ENCODE measurements around the gene HSPA1A.
A peak's percentile ranks its signal among the peaks of the same experiment; 100 is the strongest.
"Not testable (repeated sequence)": the region's sequence is repeated elsewhere in the genome, so short reads cannot be mapped to it uniquely, and the experiment has no call there.

Gene HSPA1A

DNA sequence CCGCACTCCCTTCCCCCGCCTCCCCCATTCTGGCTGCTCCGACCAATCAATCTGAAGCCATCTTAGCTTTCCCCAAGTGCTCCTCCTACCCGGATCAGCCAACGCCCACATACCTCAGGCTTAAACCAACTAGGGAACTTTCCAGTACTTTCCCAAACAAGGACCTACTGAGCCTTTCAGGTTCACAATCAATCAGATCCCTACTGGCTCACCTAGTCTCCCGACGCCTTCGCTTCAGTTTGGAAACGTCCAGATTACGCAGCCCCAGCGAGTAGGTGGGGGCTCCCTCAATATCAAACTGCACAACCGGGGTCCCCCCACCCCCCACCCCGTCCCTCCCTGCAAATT, 692 bp upstream of the HSPA1A start:
- TF ChIP-seq, protein P1, sequence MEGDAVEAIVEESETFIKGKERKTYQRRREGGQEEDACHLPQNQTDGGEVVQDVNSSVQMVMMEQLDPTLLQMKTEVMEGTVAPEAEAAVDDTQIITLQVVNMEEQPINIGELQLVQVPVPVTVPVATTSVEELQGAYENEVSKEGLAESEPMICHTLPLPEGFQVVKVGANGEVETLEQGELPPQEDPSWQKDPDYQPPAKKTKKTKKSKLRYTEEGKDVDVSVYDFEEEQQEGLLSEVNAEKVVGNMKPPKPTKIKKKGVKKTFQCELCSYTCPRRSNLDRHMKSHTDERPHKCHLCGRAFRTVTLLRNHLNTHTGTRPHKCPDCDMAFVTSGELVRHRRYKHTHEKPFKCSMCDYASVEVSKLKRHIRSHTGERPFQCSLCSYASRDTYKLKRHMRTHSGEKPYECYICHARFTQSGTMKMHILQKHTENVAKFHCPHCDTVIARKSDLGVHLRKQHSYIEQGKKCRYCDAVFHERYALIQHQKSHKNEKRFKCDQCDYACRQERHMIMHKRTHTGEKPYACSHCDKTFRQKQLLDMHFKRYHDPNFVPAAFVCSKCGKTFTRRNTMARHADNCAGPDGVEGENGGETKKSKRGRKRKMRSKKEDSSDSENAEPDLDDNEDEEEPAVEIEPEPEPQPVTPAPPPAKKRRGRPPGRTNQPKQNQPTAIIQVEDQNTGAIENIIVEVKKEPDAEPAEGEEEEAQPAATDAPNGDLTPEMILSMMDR (IDR thresholded peaks at IDR 0.05; ENCODE audit: control insufficient read depth, insufficient read depth, low read depth, low read length, missing control alignments), result no peak
- DNase-seq (ENCODE audit: low read depth), result peak; percentile 93

DNA sequence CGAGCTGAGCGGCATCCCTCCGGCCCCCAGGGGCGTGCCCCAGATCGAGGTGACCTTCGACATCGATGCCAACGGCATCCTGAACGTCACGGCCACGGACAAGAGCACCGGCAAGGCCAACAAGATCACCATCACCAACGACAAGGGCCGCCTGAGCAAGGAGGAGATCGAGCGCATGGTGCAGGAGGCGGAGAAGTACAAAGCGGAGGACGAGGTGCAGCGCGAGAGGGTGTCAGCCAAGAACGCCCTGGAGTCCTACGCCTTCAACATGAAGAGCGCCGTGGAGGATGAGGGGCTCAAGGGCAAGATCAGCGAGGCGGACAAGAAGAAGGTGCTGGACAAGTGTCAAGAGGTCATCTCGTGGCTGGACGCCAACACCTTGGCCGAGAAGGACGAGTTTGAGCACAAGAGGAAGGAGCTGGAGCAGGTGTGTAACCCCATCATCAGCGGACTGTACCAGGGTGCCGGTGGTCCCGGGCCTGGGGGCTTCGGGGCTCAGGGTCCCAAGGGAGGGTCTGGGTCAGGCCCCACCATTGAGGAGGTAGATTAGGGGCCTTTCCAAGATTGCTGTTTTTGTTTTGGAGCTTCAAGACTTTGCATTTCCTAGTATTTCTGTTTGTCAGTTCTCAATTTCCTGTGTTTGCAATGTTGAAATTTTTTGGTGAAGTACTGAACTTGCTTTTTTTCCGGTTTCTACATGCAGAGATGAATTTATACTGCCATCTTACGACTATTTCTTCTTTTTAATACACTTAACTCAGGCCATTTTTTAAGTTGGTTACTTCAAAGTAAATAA, 2.0 kb downstream of the HSPA1A start:
- DNase-seq (ENCODE audit: low read depth), result not testable (repeated sequence)
- H3K4me3 ChIP-seq (ENCODE audit: control insufficient read depth, low read depth, low read length), result peak overlapping the region; percentile 44

More for the DNA sequence above, 692 bp upstream of the HSPA1A start:
- H3K4me3 ChIP-seq (ENCODE audit: control insufficient read depth, low read depth, low read length), result peak overlapping the region; percentile 71

DNA sequence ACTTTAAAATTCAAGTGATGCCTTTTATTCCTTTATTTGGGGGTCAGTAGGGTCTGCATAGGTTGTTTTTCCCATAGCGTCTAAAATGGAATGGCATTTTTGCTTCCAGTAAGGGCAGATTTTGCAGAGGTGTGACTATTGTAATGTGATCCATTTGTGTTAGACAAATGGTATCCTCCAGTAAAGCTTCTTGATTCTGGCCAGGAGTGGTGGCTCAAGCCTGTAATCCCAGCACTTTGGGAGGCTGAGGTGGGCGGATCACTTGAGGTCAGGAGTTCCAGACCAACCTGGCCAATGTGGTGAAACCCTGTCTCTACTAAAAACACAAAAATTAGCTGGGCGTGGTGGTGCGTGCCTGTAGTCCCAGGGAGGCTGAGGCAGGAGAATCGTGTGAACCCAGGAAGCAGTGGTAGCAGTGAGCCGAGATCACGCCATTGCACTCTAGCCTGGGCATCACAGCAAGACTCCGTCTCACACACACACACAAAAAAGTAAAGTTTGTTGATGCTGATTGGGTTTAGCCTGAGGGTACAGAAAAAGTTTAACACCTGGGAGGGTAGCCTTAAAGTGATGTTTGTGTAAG, 2.7 kb downstream of the HSPA1A start:
- not testable (repeated sequence) for DNase-seq (ENCODE audit: low read depth)

DNA sequence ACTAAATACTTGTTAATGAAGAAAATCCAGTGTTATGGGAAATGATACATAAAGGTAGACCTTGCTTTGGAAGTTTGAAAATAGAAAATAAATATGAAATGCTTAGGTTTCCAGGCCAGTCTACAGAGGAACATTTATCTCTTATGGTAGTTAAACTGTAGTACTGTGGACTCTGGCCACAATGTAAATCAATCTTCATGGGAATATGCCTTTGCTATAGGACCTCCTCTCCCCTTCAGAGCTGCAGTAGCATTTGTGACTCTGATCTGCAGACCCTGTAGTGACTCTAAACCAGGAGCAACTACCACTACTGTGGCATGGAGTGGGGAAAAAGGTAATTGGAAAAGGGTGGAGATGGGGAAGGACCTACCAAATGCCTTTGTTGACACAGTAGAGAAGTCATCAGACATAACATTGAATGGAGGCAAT, 4.5 kb downstream of the HSPA1A start:
- no peak overlapping the region for H3K4me3 ChIP-seq (ENCODE audit: control insufficient read depth, low read depth, low read length)
- TF ChIP-seq, protein P1 (IDR thresholded peaks at IDR 0.05; ENCODE audit: control insufficient read depth, insufficient read depth, low read depth, low read length, missing control alignments), result no peak
- no peak for DNase-seq (ENCODE audit: low read depth)

More for the DNA sequence above, 2.7 kb downstream of the HSPA1A start:
- H3K4me3 ChIP-seq (ENCODE audit: control insufficient read depth, low read depth, low read length), result peak overlapping the region; percentile 44

DNA sequence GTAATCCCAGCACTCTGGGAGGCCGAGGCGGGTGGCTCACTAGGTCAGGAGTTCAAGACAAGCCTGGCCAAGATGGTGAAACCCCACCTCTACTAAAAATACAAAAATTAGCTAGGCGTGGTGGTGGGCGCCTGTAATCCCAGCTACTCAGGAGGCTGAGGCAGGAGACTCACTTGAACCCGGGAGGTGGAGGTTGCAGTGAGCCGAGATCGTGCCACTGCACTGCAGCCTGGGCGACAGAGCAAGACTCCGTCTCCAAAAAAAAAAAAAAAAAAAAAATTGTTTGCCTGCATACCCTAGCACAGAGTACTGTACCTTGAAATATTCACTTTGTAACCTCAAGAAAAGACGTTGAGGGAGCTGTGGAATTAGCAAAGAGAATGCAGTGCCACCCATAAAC, 5.1 kb downstream of the HSPA1A start:
- not testable (repeated sequence) for DNase-seq (ENCODE audit: low read depth); H3K4me3 ChIP-seq (ENCODE audit: control insufficient read depth, low read depth, low read length)

DNA sequence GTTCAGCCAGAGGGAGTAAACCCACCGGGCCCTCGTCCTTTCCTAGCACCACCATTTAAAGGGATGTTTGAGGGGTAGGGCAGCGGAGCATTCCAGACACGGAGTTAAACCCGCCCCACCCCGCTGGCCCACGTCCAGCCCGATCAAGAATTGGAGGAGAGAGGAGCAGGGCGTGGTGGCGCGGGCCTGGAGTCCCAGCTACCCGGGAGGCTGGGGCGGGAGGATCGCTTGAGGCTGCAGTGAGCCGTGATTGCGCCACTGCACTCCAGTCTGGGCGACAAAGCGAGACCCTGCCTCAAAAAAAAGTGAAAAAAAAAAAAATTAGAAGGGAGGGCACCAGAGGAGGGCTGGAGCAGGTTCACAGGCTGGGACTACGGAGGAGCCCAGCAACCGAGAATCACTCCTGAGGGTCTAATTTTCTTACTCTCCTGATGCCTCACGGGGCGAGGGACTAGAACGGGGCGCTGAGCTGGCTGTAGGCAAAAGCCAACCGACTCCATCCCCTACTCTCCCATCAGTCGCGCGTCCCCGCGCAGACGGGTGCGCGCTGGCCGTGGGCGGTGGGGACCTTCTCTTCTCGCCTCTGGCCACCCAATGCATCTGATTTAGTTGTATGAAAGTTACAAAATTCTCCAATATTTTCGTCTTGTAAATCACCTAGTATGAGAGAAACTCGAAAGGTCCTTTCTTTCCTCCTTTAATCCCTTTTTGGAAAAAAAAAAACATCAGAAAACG, 6.1 kb downstream of the HSPA1A start:
- H3K4me3 ChIP-seq (ENCODE audit: control insufficient read depth, low read depth, low read length), result peak overlapping the region; percentile 42
- no peak for DNase-seq (ENCODE audit: low read depth)
- TF ChIP-seq, protein P1 (IDR thresholded peaks at IDR 0.05; ENCODE audit: control insufficient read depth, insufficient read depth, low read depth, low read length, missing control alignments), result no peak

DNA sequence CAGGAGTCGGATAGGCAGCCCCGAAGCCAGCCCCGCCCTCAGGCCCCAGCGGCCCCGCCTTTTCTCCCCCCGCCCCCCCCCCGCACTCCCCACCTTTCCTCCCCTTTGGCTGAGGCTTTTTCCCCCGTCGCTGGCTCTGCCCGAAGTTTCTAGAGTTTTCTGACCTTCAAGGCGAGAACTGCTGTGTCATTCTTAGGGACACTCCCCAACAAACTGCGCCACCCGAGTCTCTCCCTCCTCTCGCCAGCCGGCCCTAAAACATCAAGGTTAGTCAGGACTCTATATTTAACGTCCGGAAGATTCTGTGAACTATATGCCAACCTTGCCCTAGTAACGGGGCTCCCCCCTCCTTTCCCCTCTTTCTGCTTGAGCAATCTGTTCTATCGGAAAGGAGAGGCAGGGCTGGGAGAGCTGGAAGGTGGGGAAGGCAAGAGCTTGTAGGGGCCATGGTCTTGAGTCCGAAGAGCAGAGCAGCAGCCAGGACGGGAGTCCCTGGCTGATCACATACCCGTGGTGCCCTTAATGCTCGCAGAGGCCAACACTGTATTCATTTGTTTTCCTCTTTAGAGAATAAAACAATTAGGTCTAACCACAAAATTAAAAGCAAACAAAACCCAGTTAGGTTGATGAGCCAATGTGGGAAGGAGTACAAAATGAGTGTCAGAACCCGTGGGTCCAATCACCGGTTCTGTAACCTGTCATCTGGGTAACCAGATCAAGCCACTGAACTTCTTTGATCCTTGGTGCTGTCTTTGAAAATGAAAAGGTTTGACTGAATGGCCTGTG, 6.9 kb downstream of the HSPA1A start:
- TF ChIP-seq, protein P1 (IDR thresholded peaks at IDR 0.05; ENCODE audit: control insufficient read depth, insufficient read depth, low read depth, low read length, missing control alignments), result no peak
- DNase-seq (ENCODE audit: low read depth), result peak; percentile 48
- H3K4me3 ChIP-seq (ENCODE audit: control insufficient read depth, low read depth, low read length), result peak overlapping the region; percentile 42

DNA sequence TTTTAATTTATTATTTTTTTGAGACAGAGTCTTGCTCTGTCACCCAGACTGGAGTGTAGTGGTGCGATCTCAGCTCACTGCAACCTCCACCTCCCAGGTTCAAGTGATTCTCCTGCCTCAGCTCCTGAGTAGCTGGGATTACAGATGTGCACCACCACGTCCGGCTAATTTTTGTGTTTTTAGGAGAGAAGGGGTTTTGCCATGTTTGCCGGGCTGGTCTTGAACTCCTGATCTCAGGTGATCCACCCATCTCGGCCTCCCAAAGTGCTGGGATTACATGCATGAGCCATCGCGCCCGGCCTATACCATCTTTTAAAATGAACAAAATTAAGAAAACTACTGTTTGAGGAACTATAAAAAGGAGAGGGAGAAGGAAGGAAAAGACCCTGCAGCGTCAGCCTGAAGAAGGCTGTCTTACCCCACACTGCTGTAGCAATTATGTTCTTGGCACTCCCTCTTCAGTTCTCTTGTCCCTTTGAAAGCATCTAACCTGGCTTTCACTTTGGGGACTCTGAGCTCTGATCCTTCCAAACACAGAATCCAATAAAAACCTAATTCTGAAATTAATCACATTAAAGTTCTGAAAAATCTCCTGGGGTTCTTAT, 8.4 kb downstream of the HSPA1A start:
- not testable (repeated sequence) for DNase-seq (ENCODE audit: low read depth); H3K4me3 ChIP-seq (ENCODE audit: control insufficient read depth, low read depth, low read length)
